ENCODE data around the gene TAC4. TPM values are rescaled to one million over a fixed set of nuclear protein-coding genes. Genes with fewer than 3 reads are reported as not detected.

Gene TAC4
- total and polyA plus RNA-seq, 4 donors = not detected

DNA sequence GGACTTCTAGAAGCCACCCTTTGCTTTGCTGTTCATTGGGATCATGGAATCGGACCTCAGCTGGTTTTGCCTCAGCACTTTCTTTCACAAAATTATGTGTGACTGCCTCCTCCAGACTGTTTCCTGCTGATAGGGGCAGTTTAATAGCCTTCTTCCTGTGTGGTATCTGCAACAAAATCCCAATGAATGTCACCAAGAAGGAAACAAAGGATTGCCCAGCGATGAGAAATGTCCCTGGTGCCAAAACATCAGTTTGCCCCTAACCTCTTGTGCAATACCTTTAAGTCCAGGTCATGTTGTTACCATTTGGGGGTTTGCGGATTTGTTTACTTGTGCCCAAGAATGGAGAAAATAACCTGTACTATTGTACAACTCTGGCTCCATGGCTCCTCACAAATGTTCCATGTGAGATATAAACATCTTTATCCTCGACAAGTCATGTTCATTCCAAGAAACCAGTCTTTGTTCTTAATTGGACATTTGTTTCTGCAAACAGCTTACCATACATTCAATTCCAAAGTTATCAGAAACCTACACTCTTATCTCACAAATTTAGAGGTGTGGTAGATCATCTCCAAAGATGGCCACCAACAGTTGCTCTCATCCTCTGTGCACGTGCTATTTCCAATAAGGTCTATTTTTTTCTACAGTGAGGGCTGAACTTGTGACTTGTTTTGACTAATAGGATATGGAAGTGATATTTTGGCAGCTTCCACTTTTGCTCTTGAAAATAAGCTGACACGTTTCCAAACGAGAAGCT lies 14.8 kb downstream of the TAC4 start:
- Histone ChIP-seq H3K27me3 (ENCODE audit: control insufficient read depth in 4 of 4, insufficient read depth in 4 of 4, low read length in 3 of 4) (no peaks in the 10 kb centered on the region), H3K27ac (ENCODE audit: low read depth in 1 of 2, low read length in 2 of 2) (no peak overlapping the region), H3K9ac (ENCODE audit: low read depth in 1 of 2, low read length in 2 of 2) (no peak overlapping the region), H3K4me3 (ENCODE audit: low read depth in 1 of 3, low read length in 3 of 3) (no peak overlapping the region), H3K9me3 (ENCODE audit: control insufficient read depth in 4 of 4, low read length in 3 of 4) (no peaks in the 10 kb centered on the region), H3K4me1 (ENCODE audit: control insufficient read depth in 4 of 4, insufficient read depth in 4 of 4, low read length in 3 of 4) (peaks cover 0 to 9% (median 3%) of the 10 kb centered on the region in 4 donors), H3K36me3 (ENCODE audit: control insufficient read depth in 4 of 4, insufficient read depth in 3 of 4, low read depth in 1 of 4, low read length in 3 of 4) (peaks cover 5 to 28% (median 17%) of the 10 kb centered on the region in 4 donors)
- WGBS = 67% methylated on average over 7 of the region's 7 CpGs
- no peak for TF ChIP-seq JUND (IDR thresholded peaks at IDR 0.05)
- no peak for TF ChIP-seq SP1 (IDR thresholded peaks at IDR 0.05)
- TF ChIP-seq, protein P1, sequence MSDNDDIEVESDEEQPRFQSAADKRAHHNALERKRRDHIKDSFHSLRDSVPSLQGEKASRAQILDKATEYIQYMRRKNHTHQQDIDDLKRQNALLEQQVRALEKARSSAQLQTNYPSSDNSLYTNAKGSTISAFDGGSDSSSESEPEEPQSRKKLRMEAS (IDR thresholded peaks at IDR 0.05) = no peak
- TF ChIP-seq NR2F2 (IDR thresholded peaks at IDR 0.05) = peak; percentile 79
- TF ChIP-seq YY1 (IDR thresholded peaks at IDR 0.05) = peak; percentile 66
- TF ChIP-seq, protein P2, sequence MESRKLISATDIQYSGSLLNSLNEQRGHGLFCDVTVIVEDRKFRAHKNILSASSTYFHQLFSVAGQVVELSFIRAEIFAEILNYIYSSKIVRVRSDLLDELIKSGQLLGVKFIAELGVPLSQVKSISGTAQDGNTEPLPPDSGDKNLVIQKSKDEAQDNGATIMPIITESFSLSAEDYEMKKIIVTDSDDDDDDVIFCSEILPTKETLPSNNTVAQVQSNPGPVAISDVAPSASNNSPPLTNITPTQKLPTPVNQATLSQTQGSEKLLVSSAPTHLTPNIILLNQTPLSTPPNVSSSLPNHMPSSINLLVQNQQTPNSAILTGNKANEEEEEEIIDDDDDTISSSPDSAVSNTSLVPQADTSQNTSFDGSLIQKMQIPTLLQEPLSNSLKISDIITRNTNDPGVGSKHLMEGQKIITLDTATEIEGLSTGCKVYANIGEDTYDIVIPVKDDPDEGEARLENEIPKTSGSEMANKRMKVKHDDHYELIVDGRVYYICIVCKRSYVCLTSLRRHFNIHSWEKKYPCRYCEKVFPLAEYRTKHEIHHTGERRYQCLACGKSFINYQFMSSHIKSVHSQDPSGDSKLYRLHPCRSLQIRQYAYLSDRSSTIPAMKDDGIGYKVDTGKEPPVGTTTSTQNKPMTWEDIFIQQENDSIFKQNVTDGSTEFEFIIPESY (IDR thresholded peaks at IDR 0.05) = no peak
- TF ChIP-seq EGR1 (IDR thresholded peaks at IDR 0.05; ENCODE audit: low read depth in 2 of 2) = no peak
- no peak for TF ChIP-seq GABPA (IDR thresholded peaks at IDR 0.05 in 1 of 2, conservative IDR thresholded peaks at IDR 0.05 in 1 of 2)
- no peak for DNase-seq (ENCODE audit: low spot score)

DNA sequence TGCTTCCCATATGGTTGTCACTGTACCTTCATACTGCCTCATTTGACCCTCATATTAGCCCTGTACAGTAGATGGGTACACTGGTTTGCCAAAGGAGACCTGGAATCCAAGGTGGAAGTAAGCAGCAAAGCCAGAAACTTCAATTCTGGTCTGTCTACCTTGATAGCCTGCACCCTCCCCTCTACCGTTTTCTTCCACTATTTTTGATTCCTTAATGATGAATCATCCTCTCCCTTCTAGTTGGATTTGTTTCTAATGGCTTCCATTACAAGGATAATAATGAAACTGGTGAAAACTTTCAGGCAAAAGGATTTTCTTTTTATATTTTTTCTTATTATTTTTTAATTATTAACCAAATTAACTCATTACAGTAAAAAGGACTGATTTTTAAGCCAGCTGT lies 17.3 kb downstream of the TAC4 start:
- Histone ChIP-seq H3K27me3 (ENCODE audit: control insufficient read depth in 4 of 4, insufficient read depth in 4 of 4, low read length in 3 of 4) (no peaks in the 10 kb centered on the region), H3K9me3 (ENCODE audit: control insufficient read depth in 4 of 4, low read length in 3 of 4) (no peaks in the 10 kb centered on the region), H3K27ac (ENCODE audit: low read depth in 1 of 2, low read length in 2 of 2) (no peak overlapping the region), H3K4me3 (ENCODE audit: low read depth in 1 of 3, low read length in 3 of 3) (no peak overlapping the region), H3K36me3 (ENCODE audit: control insufficient read depth in 4 of 4, insufficient read depth in 3 of 4, low read depth in 1 of 4, low read length in 3 of 4) (peaks cover 11 to 52% (median 35%) of the 10 kb centered on the region in 4 donors), H3K4me1 (ENCODE audit: control insufficient read depth in 4 of 4, insufficient read depth in 4 of 4, low read length in 3 of 4) (peaks cover 0 to 4% (median 1%) of the 10 kb centered on the region in 4 donors), H3K9ac (ENCODE audit: low read depth in 1 of 2, low read length in 2 of 2) (no peak overlapping the region)
- TF ChIP-seq, protein P3, sequence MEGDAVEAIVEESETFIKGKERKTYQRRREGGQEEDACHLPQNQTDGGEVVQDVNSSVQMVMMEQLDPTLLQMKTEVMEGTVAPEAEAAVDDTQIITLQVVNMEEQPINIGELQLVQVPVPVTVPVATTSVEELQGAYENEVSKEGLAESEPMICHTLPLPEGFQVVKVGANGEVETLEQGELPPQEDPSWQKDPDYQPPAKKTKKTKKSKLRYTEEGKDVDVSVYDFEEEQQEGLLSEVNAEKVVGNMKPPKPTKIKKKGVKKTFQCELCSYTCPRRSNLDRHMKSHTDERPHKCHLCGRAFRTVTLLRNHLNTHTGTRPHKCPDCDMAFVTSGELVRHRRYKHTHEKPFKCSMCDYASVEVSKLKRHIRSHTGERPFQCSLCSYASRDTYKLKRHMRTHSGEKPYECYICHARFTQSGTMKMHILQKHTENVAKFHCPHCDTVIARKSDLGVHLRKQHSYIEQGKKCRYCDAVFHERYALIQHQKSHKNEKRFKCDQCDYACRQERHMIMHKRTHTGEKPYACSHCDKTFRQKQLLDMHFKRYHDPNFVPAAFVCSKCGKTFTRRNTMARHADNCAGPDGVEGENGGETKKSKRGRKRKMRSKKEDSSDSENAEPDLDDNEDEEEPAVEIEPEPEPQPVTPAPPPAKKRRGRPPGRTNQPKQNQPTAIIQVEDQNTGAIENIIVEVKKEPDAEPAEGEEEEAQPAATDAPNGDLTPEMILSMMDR (IDR thresholded peaks at IDR 0.05; ENCODE audit: low read depth, low read length, missing input control) = no peak
- 88% methylated on average over 1 of the region's 1 CpG for WGBS
- DNase-seq (ENCODE audit: low spot score) = no peak

DNA sequence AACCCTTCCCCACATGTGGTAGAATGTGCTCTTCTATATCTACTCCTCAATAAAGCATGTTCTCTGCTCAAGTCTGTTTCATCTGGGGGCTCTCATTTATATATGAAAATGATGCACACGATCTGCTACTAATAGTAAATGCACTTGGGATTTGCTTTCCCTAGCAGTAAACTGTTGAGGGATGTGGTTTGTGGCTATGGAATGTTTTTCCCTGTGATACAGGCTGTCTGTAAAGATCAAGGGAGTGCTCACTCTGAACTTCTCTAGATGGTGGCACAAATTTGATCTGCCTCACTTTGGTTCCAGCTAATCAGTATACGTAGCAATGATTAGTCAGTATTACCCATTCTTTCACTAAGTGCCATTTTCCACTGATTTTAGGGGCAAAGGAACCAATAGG lies 18.8 kb downstream of the TAC4 start:
- H3K4me1 ChIP-seq (ENCODE audit: control insufficient read depth in 4 of 4, insufficient read depth in 4 of 4, low read length in 3 of 4) = no peaks in the 10 kb centered on the region
- H3K9ac ChIP-seq (ENCODE audit: low read depth in 1 of 2, low read length in 2 of 2) = no peak overlapping the region
- H3K27ac ChIP-seq (ENCODE audit: low read depth in 1 of 2, low read length in 2 of 2) = no peak overlapping the region
- H3K9me3 ChIP-seq (ENCODE audit: control insufficient read depth in 4 of 4, low read length in 3 of 4) = no peaks in the 10 kb centered on the region
- no peak overlapping the region for H3K4me3 ChIP-seq (ENCODE audit: low read depth in 1 of 3, low read length in 3 of 3)
- DNase-seq (ENCODE audit: low spot score) = no peak
- WGBS = 94% methylated on average over 2 of the region's 2 CpGs
- H3K27me3 ChIP-seq (ENCODE audit: control insufficient read depth in 4 of 4, insufficient read depth in 4 of 4, low read length in 3 of 4) = no peaks in the 10 kb centered on the region
- H3K36me3 ChIP-seq (ENCODE audit: control insufficient read depth in 4 of 4, insufficient read depth in 3 of 4, low read depth in 1 of 4, low read length in 3 of 4) = peaks cover 11 to 51% (median 44%) of the 10 kb centered on the region in 4 donors
- TF ChIP-seq HNF4G (IDR thresholded peaks at IDR 0.05) (no peak), TAF1 (conservative IDR thresholded peaks at IDR 0.05) (no peak), GABPA (IDR thresholded peaks at IDR 0.05 in 1 of 2, conservative IDR thresholded peaks at IDR 0.05 in 1 of 2) (no peak), RXRA (IDR thresholded peaks at IDR 0.05) (no peak), FOXA1 (IDR thresholded peaks at IDR 0.05) (no peak), RAD21 (IDR thresholded peaks at IDR 0.05) (no peak), NR2F2 (IDR thresholded peaks at IDR 0.05) (no peak), FOXA2 (IDR thresholded peaks at IDR 0.05) (no peak)
- TF ChIP-seq, protein P4, sequence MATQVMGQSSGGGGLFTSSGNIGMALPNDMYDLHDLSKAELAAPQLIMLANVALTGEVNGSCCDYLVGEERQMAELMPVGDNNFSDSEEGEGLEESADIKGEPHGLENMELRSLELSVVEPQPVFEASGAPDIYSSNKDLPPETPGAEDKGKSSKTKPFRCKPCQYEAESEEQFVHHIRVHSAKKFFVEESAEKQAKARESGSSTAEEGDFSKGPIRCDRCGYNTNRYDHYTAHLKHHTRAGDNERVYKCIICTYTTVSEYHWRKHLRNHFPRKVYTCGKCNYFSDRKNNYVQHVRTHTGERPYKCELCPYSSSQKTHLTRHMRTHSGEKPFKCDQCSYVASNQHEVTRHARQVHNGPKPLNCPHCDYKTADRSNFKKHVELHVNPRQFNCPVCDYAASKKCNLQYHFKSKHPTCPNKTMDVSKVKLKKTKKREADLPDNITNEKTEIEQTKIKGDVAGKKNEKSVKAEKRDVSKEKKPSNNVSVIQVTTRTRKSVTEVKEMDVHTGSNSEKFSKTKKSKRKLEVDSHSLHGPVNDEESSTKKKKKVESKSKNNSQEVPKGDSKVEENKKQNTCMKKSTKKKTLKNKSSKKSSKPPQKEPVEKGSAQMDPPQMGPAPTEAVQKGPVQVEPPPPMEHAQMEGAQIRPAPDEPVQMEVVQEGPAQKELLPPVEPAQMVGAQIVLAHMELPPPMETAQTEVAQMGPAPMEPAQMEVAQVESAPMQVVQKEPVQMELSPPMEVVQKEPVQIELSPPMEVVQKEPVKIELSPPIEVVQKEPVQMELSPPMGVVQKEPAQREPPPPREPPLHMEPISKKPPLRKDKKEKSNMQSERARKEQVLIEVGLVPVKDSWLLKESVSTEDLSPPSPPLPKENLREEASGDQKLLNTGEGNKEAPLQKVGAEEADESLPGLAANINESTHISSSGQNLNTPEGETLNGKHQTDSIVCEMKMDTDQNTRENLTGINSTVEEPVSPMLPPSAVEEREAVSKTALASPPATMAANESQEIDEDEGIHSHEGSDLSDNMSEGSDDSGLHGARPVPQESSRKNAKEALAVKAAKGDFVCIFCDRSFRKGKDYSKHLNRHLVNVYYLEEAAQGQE (IDR thresholded peaks at IDR 0.05) = no peak
- TF ChIP-seq, protein P5, sequence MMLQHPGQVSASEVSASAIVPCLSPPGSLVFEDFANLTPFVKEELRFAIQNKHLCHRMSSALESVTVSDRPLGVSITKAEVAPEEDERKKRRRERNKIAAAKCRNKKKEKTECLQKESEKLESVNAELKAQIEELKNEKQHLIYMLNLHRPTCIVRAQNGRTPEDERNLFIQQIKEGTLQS (IDR thresholded peaks at IDR 0.05) = no peak
- TF ChIP-seq, protein P3 (IDR thresholded peaks at IDR 0.05; ENCODE audit: low read depth, low read length, missing input control) = no peak
